Limb (tissue), 2 donors: Measurements from ENCODE around the gene FGGY.
A peak's percentile ranks its signal among the peaks of the same experiment; 100 is the strongest.
"Not testable (repeated sequence)": the region's sequence is repeated elsewhere in the genome, so short reads cannot be mapped to it uniquely, and the experiment has no call there.

Source experiments
- DNase-seq, 2 donors: peaks; one replicate each; pipeline ENCODE4 v3.0.0-alpha.2; 2016; ENCODE audit errors: extremely low spot score in 2 of 2

The FGGY gene

GRCh38 chr1:59570524-59570923 lies 273.6 kb downstream of the FGGY start:
- DNase-seq = no peak

DNA sequence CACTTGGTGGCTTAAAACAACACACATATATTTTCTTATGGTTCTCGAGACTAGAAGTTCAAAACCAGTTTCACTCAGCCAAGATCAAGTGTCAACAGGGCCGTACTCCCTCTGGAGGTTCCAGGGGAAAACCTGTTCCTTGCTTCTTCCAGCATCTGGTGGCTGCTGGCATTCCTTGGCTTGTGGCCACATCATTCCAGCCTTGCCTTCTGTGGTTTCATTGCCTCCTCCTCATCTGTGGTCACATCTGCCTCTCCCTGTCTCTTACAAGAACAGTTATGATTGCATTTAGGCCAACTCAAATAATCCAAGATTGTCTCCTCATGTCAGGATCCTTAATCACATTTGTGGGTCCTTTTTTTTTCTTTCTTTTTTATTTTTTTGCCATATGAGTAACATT lies 277.2 kb downstream of the FGGY start:
- DNase-seq = no peak

DNA sequence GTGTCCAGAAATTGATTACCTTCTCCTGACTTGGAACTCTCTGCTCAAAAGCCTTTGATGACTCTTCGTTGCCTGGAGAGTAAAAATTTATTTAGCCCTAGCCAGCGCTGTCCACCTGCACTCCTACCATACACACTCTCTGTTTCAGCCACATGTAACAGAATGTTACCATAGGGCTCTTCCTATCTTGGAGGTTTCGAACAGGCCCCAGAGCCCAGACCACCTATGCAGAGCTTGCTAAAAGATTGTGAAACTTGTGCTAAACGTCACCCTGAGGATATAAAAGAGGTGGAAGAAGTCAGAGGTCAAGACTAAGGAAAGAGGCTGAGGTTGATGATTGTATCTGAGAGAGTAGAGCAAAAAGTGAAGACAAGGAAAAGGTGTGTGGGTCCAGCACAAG lies 280.9 kb downstream of the FGGY start:
- DNase-seq = no peak

GRCh38 chr1:59579222-59579621 lies 282.3 kb downstream of the FGGY start:
- DNase-seq = no peak

DNA sequence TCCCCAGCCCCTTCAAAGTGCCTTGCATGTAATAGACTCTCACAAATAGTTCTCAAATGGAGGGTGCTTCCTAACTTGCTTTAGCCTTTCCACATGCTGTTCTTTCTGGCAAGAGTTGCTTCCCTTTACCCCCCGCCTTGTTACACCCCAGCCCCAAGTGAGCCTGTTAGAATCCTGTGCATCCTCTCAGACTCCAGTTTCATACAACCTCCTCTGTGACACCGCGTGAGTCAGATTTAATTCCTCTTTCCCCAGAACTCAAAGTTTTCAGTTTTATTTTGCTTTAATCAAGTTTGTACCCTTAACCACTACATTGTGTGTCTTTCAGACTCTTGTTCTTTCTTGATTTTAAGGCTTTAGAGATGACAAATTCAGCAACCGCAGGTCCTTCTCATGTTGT lies 283.4 kb downstream of the FGGY start:
- DNase-seq = no peak

GRCh38 chr1:59592410-59592809 lies 295.5 kb downstream of the FGGY start:
- DNase-seq = not testable (repeated sequence)

DNA sequence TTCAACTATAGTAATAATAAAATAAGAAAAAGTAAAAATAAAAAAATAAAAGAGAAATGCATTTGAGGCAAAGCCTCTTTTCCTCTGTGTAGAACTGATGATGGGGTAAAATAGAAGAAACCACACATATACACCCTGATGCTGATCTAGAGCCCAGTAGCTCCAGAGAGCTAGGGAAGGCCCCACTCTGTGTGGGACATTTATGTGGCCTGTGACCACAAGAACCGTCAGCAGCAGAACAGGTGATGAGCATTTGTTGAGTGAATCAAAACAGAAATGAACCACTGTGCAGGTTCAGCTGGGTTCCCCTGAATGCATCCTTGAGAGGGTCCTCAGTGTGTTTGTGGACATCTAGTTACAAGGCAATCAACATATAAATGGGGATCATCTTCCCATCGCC lies 296.0 kb downstream of the FGGY start:
- no peak for DNase-seq

- no peak for DNase-seq
Observed at GRCh38 chr1:59593798-59594790, 297.2 kb downstream of the FGGY start.

DNA sequence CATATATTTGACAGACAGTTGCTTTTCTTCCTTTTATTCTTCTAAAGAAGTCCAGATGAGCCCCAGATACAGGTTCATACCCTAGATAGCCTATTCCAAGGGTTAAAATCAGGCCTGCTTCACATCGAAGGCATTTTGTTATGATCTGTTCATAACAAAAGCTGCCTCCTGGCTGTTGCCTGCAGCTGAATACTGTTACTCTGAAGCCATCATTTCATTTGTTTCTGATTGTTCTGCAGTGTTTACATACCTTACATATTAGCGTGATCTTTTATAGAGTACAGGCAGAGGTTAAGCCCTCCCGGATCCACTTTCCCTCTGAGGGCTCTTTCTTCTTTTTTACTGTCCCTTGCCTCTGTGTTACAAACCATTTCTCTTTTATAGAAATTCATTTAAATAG lies 298.9 kb downstream of the FGGY start:
- no peak for DNase-seq

GRCh38 chr1:59596432-59596831 lies 299.5 kb downstream of the FGGY start:
- no peak for DNase-seq

GRCh38 chr1:59596956-59597355 lies 300.1 kb downstream of the FGGY start:
- DNase-seq = no peak

DNA sequence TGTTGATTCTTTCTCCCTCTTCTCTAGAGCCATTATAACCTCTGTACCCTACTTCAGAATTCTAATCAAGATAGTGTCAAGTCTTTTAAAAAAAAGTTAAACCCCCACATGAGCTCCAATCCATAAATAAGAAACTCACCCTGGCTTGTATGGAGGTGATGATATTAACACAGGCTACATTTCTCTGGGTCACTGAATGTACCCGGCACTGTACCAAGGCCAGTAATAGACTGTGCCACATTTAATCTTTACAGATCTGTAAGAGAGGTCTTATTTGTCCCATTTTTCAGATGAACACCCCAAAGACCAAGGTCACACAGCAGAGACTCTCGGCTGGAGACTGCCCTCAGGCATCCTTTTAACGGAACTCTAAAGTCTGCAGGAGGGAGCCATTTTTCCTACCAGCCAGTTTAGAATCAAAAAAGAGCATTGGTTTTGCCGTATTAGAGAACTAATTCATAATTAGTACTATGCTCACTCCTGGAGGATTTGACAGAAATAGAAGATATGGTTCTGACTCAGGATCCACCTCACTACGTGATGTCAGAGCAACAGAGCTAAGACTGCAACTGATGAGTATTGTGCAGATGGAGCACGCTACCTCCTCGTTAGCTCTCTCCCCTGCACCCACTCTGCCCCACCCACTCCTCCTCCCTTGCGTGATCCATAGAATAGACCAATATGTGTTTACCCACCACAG lies 300.7 kb downstream of the FGGY start:
- DNase-seq = no peak

- DNase-seq = peak in 1 of 2 donors; percentile 10
Observed at GRCh38 chr1:59598120-59598440, 301.2 kb downstream of the FGGY start.

- no peak for DNase-seq
Observed at GRCh38 chr1:59601041-59601441, 304.1 kb downstream of the FGGY start.

DNA sequence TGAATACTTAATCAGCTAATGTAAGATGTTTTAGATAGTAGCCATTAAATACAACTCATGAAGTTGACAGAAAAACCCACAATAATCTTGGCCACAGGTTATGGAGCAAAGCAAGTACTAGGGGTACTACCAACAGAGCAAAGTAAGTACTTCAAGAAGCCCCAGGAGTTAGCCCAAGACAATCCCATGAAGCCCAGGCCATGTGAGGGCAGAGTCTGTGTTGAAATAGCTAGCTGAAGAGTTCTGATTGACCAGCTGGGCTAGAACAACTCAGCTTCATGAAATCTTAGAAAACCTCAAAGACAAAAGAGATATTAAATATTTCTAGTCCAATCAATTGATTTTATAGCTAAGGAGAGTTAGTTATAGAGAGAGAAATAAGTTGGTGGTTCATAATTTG lies 304.9 kb downstream of the FGGY start:
- no peak for DNase-seq

DNA sequence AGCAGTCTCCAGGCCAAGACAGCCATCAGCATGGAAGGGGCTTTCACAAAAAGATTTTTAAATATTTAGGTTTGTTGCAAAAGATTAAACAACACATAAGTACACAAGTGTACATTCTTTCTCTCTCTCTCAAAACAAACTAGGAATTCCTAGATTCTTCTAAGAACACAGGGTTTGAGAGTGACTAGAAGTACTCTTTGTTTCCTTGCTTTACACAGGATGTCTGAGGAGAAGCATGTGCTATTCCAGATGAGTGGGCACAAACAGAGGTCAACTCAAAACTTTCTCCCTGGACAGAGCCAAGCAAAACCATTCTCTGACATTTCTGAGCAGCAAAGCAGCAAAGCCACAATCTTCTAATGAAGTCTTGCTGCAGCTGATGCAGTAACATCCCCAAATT lies 307.3 kb downstream of the FGGY start:
- DNase-seq = no peak

GRCh38 chr1:59605184-59605583 lies 308.3 kb downstream of the FGGY start:
- no peak for DNase-seq

DNA sequence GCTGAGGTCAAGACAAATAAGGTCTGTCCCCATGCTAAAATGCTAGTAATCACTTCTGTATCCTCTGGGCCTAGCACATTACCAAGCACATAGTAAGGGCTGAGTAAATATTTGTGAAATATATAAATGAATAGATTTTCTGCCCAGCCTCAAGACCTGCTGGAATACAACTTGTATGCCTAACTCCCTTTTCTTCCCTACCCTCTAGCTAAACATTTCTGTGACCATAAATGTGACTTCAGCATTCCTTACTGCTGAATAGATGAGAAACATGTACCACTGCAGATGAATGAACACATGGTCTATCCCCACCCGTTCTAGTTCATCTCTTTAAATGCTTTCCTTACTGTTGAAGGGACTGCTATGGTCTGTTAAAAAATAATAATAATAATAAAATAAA lies 308.9 kb downstream of the FGGY start:
- no peak for DNase-seq

DNA sequence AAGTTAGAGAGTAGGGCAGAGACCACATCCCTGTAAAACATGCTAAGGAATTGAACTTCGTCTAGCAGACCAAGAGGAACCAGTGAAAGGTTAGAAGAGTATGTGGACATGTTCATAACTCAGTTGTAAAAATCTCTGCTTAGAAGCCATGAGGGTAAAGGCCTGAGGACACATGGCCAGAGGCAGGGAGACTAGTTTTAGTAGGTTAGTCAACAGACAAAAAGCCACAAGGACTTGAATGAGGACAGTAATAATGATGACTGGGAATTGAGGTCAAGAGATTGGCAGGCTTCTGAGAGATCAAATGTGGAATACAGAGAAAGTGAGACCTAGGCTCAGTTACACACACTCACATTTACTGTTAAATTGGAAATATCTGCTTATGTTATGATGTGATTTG lies 312.4 kb downstream of the FGGY start:
- DNase-seq = no peak

DNA sequence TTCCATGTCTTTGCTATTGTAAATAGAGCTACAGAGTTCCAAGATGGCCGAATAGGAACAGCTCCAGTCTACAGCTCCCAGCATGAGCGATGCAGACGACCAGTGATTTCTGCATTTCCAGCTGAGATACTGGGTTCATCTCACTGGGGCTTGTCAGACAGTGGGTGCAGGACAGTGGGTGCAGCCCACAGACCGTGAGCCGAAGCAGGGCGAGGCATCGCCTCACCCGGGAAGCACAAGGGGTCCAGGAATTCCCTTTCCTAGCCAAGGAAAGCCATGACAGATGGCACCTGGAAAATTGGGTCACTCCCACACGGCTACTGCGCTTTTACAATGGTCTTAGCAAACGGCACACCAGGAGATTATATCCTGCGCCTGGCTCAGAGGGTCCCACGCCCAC lies 313.6 kb downstream of the FGGY start:
- not testable (repeated sequence) for DNase-seq

- no peak for DNase-seq
Observed at GRCh38 chr1:59617434-59617833, 320.5 kb downstream of the FGGY start.

DNA sequence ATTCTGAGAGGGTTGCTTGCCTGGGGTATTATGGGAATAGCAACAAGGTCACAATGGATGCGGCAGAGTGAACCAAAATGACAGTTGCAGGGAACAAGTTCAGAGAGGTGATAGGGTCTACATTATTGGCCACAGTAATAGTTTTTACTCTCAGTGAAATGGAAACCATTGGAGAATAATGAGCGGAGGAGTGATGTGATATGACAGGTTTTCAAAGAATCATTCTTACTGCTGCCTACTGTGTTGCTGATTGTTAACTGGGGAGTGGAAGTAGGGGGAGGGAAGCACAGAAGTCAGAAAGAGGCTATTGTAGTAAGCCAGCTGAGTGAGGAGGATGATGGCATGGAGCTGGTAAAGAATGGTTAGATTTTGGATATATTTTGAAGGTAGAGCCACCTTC lies 322.7 kb downstream of the FGGY start:
- DNase-seq = no peak

DNA sequence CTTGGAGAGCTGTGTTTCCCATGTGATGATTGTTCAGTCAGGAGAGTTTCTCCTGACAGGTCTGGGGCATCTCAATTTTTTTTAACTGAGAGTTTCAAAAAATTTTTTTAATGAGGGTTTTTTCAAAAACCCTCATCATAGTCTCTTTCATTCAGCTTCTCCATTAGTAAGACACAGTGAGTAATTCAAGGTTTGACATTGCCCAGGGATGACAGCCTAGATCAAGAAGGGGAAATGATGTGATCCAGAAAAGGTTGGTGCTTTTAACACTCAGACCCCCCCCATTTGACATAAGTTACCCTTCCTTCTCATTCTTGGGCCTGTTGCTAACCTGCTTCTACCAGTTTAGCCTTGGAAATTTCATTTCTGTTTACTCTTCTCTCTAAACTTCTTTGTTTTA lies 328.5 kb downstream of the FGGY start:
- no peak for DNase-seq
